ENCODE data around the gene LTB4R2. TPM values are rescaled to one million over a fixed set of nuclear protein-coding genes. Genes with fewer than 3 reads are reported as not detected.

The LTB4R2 gene
- total RNA-seq, 2 experiments from 2014 or later, result 15.7 to 37.6 TPM

- DNase-seq (ENCODE audit: low spot score), result no peak
- no peak overlapping the region for H3K27ac ChIP-seq (ENCODE audit: low read depth, low read length, poor library complexity, severe bottlenecking)
- no peaks in the 10 kb centered on the region for H3K36me3 ChIP-seq (ENCODE audit: insufficient read depth, low read length)
- intact Hi-C loops (cut with micrococcal nuclease; ENCODE audit: unreplicated experiment), result loop anchor here (10.0 kb wide), 1 partner anchor 336 kb away; no protein-coding TSS in a partner anchor
- H4K20me1 ChIP-seq (ENCODE audit: insufficient read depth, low read length), result no peaks in the 10 kb centered on the region
- H3K4me1 ChIP-seq (ENCODE audit: insufficient read depth, low read length, poor library complexity, severe bottlenecking), result peaks cover 21% of the 10 kb centered on the region
- H3K4me3 ChIP-seq (ENCODE audit: low read depth, low read length, poor library complexity, severe bottlenecking), result peak overlapping the region; percentile 71
- H3K9me2 ChIP-seq (ENCODE audit: insufficient read depth, low read length), result no peaks in the 10 kb centered on the region
- BruUV-seq (replicated peaks), result no TSS peak
- ChIA-PET POLR2A (interaction anchor here (1.5 kb wide), 1 partner anchor 97 kb away, joined by 3 read pairs; the partner anchor contains the start of gene TINF2), CTCF (ENCODE audit: unreplicated experiment) (interaction anchor here (1.4 to 3.6 kb wide), 2 partner anchors 36 to 92 kb away, joined by 3 to 16 read pairs; no protein-coding TSS in a partner anchor)
- H3K4me2 ChIP-seq (ENCODE audit: low read length), result peak overlapping the region; percentile 75
- H2AFZ ChIP-seq (ENCODE audit: low read length), result no peak overlapping the region; the same call in 1 of the 2 replicates
- no peak for TF ChIP-seq CTCF (conservative IDR thresholded peaks at IDR 0.05; ENCODE audit: low read length)
- TF ChIP-seq EZH2phosphoT487 (IDR thresholded peaks at IDR 0.05; ENCODE audit: borderline replicate concordance, low read depth, low read length), result no peak
- no peaks in the 10 kb centered on the region for H3K79me2 ChIP-seq (ENCODE audit: insufficient read depth, low read depth, low read length)
- H3K9me3 ChIP-seq (ENCODE audit: low read length), result no peaks in the 10 kb centered on the region
Measured at GRCh38 chr14:24338843-24339242, 28.9 kb downstream of the LTB4R2 start.

- Histone ChIP-seq H2AFZ (ENCODE audit: low read length) (peak within 1 kb of the TSS; percentile 87), H4K20me1 (ENCODE audit: insufficient read depth, low read length) (no peaks in the 10 kb centered on the region), H3K9me3 (ENCODE audit: low read length) (no peaks in the 10 kb centered on the region), H3K4me3 (ENCODE audit: low read depth, low read length, poor library complexity, severe bottlenecking) (peak within 1 kb of the TSS; percentile 71), H3K9me2 (ENCODE audit: insufficient read depth, low read length) (no peaks in the 10 kb centered on the region), H3K4me2 (ENCODE audit: low read length) (peak within 1 kb of the TSS; percentile 75), H3K36me3 (ENCODE audit: insufficient read depth, low read length) (no peaks in the 10 kb centered on the region), H3K27ac (ENCODE audit: low read depth, low read length, poor library complexity, severe bottlenecking) (no peak within 1 kb of the TSS), H3K4me1 (ENCODE audit: insufficient read depth, low read length, poor library complexity, severe bottlenecking) (peaks cover 14% of the 10 kb centered on the region), H3K79me2 (ENCODE audit: insufficient read depth, low read depth, low read length) (no peaks in the 10 kb centered on the region)
- ChIA-PET CTCF (ENCODE audit: unreplicated experiment) (interaction anchor here (1.2 to 3.6 kb wide), 4 partner anchors 23 to 92 kb away, joined by 3 to 16 read pairs (median 4); no protein-coding TSS in a partner anchor), POLR2A (interaction anchor here (0.9 to 2.6 kb wide), 8 partner anchors 12 to 103 kb away, joined by 3 to 6 read pairs (median 4); partner anchors contain the start of genes SDR39U1 and TINF2)
- intact Hi-C loops (cut with micrococcal nuclease; ENCODE audit: unreplicated experiment), result loop anchor here (10.0 kb wide), 1 partner anchor 335 kb away; no protein-coding TSS in a partner anchor
- TF ChIP-seq CTCF (conservative IDR thresholded peaks at IDR 0.05; ENCODE audit: low read length), result no peak
- TF ChIP-seq EZH2phosphoT487 (IDR thresholded peaks at IDR 0.05; ENCODE audit: borderline replicate concordance, low read depth, low read length), result no peak
- DNase-seq (ENCODE audit: low spot score), result peak; percentile 70
- BruUV-seq (replicated peaks), result TSS peak; percentile 71
Measured at GRCh38 chr14:24339284-24340151, 29.6 kb downstream of the LTB4R2 start, which contains the start of gene RIPK3. Gene RIPK3, minus strand, starts transcription at chr14:24339991. Its CDS starts 165 bp downstream, at chr14:24339826.

Data from OCI-LY7 (cell line).